PC-9 (cell line): ENCODE measurements around the gene ASIC5. TPM values are rescaled to one million over a fixed set of nuclear protein-coding genes. Genes with fewer than 3 reads are reported as not detected.

ENCODE experiments used
- Bru-seq: library from RNA; stranded (reverse); fragments of 400-500 nt; gene quantifications from one replicate; lab custom pipeline; 2021; lab: Mats Ljungman, UMichigan
- BruChase-seq, 2 experiments: library from RNA; stranded (reverse); fragments of 400-500 nt; gene quantifications; one replicate each; lab custom pipeline; 2021; lab: Mats Ljungman, UMichigan
- BruUV-seq: library from RNA; stranded (reverse); fragments of 400-500 nt; replicated peaks from 2 replicates; lab custom pipeline; 2021; lab: Mats Ljungman, UMichigan
- CTCF ChIA-PET: fragments of 300-600 bp; sonication (Branson Sonifier 250); formaldehyde crosslinking; loops from one replicate; lab custom pipeline; 2022; ENCODE audit warnings: antibody characterized with exemption; lab: Charles Lee
- POLR2A ChIA-PET: fragments of 300-600 bp; sonication (Branson Sonifier 250); formaldehyde crosslinking; loops from one replicate; lab custom pipeline; 2022; ENCODE audit warnings: antibody characterized with exemption; ENCODE audit not compliant: unreplicated experiment; lab: Charles Lee
- DNase-seq, 2 experiments: peaks; one replicate each; pipeline versions ENCODE4 v3.0.0 to v3.0.0-alpha.2; 2015 to 2022; ENCODE audit warnings: mixed read lengths in 1 of 2
- H2AFZ ChIP-seq: fragments of 200-600 bp; sonication (generic); 2 replicates; pipeline ENCODE4 v1.8.1; 2017; ENCODE audit warnings: antibody characterized with exemption
- H3F3A ChIP-seq: fragments of 200-600 bp; sonication (generic); 2 replicates; pipeline ENCODE4 v1.8.1; 2017; ENCODE audit warnings: antibody characterized with exemption, mild to moderate bottlenecking, low read depth; ENCODE audit not compliant: insufficient read depth
- H3K27ac ChIP-seq: fragments of 200-600 bp; sonication (generic); 2 replicates; pipeline ENCODE4 v1.6.1; 2016; ENCODE audit warnings: mixed run types
- H3K27me3 ChIP-seq: fragments of 200-600 bp; sonication (generic); 2 replicates; pipeline ENCODE4 v1.6.1; 2016; ENCODE audit warnings: low read depth, mixed run types; ENCODE audit not compliant: insufficient read depth
- H3K36me3 ChIP-seq: fragments of 200-600 bp; sonication (generic); 2 replicates; pipeline ENCODE4 v1.6.1; 2016; ENCODE audit warnings: low read depth, mixed run types
- H3K4me1 ChIP-seq: fragments of 200-600 bp; sonication (generic); replicated peaks from 2 replicates; pipeline ENCODE4 v1.6.1; 2016; ENCODE audit warnings: mixed run types; ENCODE audit not compliant: insufficient read depth
- H3K4me2 ChIP-seq: fragments of 200-600 bp; sonication (generic); 2 replicates; pipeline ENCODE4 v1.6.1; 2017; ENCODE audit warnings: mixed run types
- H3K4me3 ChIP-seq: fragments of 200-600 bp; sonication (generic); 2 replicates; pipeline ENCODE4 v1.6.1; 2016; ENCODE audit warnings: mixed run types
- H3K79me2 ChIP-seq: fragments of 200-600 bp; sonication (generic); 2 replicates; pipeline ENCODE4 v1.6.1; 2017; ENCODE audit warnings: low read depth, mixed run types
- H3K9me2 ChIP-seq: fragments of 200-600 bp; sonication (generic); 2 replicates; pipeline ENCODE4 v1.8.1; 2017; ENCODE audit warnings: mild to moderate bottlenecking; ENCODE audit not compliant: insufficient read depth
- H3K9me3 ChIP-seq: fragments of 200-600 bp; sonication (generic); 2 replicates; pipeline ENCODE4 v1.8.1; 2016; ENCODE audit warnings: low read depth; ENCODE audit not compliant: insufficient read depth
- H4K20me1 ChIP-seq: fragments of 200-600 bp; sonication (generic); 2 replicates; pipeline ENCODE4 v1.8.1; 2017; ENCODE audit not compliant: insufficient read depth
- EZH2 ChIP-seq: fragments of 200-600 bp; sonication (generic); IDR thresholded peaks from 2 replicates; pipeline ENCODE4 v1.8.0; 2017; ENCODE audit warnings: antibody characterized with exemption, low read depth
- intact Hi-C: fragments of 100-400 bp; cut with micrococcal nuclease; formaldehyde crosslinking; loops from one replicate; pipeline ENCODE4 v1.10.0; 2022; ENCODE audit not compliant: unreplicated experiment
- long read RNA-seq: library from polyadenylated mRNA; stranded (forward); transcript quantifications from one replicate; pipeline ENCODE4 v2.0.0, GENCODE V29; 2022
- total RNA-seq: library from RNA; stranded (reverse); gene quantifications from 2 replicates; pipeline ENCODE4 v1.2.3, GENCODE V29; 2021
- TF ChIP-seq, protein P1 (sequence below): fragments of 200-600 bp; sonication (generic); conservative IDR thresholded peaks from 2 replicates; pipeline ENCODE4 v1.6.1; 2017; ENCODE audit warnings: mixed run types, antibody characterized with exemption, mild to moderate bottlenecking, moderate library complexity

The ASIC5 gene, protein sequence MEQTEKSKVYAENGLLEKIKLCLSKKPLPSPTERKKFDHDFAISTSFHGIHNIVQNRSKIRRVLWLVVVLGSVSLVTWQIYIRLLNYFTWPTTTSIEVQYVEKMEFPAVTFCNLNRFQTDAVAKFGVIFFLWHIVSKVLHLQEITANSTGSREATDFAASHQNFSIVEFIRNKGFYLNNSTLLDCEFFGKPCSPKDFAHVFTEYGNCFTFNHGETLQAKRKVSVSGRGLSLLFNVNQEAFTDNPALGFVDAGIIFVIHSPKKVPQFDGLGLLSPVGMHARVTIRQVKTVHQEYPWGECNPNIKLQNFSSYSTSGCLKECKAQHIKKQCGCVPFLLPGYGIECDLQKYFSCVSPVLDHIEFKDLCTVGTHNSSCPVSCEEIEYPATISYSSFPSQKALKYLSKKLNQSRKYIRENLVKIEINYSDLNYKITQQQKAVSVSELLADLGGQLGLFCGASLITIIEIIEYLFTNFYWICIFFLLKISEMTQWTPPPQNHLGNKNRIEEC
- total RNA-seq: not detected in 2 replicates
- percentile 7 among the genes with signal in this experiment for Bru-seq, nascent RNA
- BruChase-seq, experiment 1, labeled RNA remaining after a 2-hour chase: percentile 4 among the genes with signal in this experiment
- not detected for BruChase-seq, experiment 2, labeled RNA remaining after a 6-hour chase
- long read RNA-seq: 0 reads

- no peak for DNase-seq
- TF ChIP-seq, protein P1, sequence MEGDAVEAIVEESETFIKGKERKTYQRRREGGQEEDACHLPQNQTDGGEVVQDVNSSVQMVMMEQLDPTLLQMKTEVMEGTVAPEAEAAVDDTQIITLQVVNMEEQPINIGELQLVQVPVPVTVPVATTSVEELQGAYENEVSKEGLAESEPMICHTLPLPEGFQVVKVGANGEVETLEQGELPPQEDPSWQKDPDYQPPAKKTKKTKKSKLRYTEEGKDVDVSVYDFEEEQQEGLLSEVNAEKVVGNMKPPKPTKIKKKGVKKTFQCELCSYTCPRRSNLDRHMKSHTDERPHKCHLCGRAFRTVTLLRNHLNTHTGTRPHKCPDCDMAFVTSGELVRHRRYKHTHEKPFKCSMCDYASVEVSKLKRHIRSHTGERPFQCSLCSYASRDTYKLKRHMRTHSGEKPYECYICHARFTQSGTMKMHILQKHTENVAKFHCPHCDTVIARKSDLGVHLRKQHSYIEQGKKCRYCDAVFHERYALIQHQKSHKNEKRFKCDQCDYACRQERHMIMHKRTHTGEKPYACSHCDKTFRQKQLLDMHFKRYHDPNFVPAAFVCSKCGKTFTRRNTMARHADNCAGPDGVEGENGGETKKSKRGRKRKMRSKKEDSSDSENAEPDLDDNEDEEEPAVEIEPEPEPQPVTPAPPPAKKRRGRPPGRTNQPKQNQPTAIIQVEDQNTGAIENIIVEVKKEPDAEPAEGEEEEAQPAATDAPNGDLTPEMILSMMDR: no peak
- TF ChIP-seq EZH2: no peak
- H3K27me3 ChIP-seq: no peaks in the 10 kb centered on the region
- ChIA-PET POLR2A (no interaction called here), CTCF (no interaction called here)
- BruUV-seq: no TSS peak
- no peak within 1 kb of the TSS for H3K4me2 ChIP-seq
- H3K4me3 ChIP-seq: no peak within 1 kb of the TSS
- H3K79me2 ChIP-seq: no peaks in the 10 kb centered on the region
- H2AFZ ChIP-seq: no peak within 1 kb of the TSS
- no peaks in the 10 kb centered on the region for H3K36me3 ChIP-seq
- intact Hi-C loops: no loop called here
- H3K9me2 ChIP-seq: no peaks in the 10 kb centered on the region
- H3K4me1 ChIP-seq: no peaks in the 10 kb centered on the region
- no peaks in the 10 kb centered on the region for H3F3A ChIP-seq
- H4K20me1 ChIP-seq: no peaks in the 10 kb centered on the region
- H3K9me3 ChIP-seq: no peaks in the 10 kb centered on the region
- H3K27ac ChIP-seq: no peak within 1 kb of the TSS
Observed at GRCh38 chr4:155866177-155866576, at the start of gene ASIC5. Gene ASIC5 (minus strand): TSS chr4:155866277. CDS start chr4:155866226, 51 bp downstream.

DNA sequence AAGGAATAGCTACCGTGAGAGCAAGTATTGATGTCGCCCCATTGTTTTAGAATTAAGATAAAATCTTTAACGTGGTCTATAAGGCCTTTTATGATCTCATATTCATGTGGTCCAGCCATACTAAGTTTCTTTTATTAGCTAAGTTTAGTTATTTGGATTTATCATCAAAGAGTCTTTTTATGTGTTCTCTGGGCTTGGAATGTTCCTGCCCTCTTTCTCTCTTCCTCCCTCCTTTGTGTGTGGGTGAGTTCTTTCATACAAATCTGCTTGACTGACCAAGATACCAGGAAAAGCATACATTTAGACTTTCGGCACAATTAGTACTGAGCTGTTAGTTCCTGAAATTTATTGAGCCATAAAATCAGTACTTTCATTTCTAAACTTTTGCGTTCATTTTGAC lies 48.7 kb upstream of the ASIC5 start:
- intact Hi-C loops: no loop called here
- H3K4me3 ChIP-seq: no peak overlapping the region
- H4K20me1 ChIP-seq: no peaks in the 10 kb centered on the region
- no peak for DNase-seq
- no peak for TF ChIP-seq EZH2
- TF ChIP-seq, protein P1: no peak
- H3K4me2 ChIP-seq: no peak overlapping the region
- no peaks in the 10 kb centered on the region for H3K9me2 ChIP-seq
- H3K4me1 ChIP-seq: no peaks in the 10 kb centered on the region
- H3K79me2 ChIP-seq: no peaks in the 10 kb centered on the region
- H2AFZ ChIP-seq: no peak overlapping the region
- H3K27ac ChIP-seq: no peak overlapping the region
- no peaks in the 10 kb centered on the region for H3K9me3 ChIP-seq
- H3K27me3 ChIP-seq: no peaks in the 10 kb centered on the region
- no peaks in the 10 kb centered on the region for H3K36me3 ChIP-seq
- no TSS peak for BruUV-seq
- ChIA-PET POLR2A (no interaction called here), CTCF (no interaction called here)
- H3F3A ChIP-seq: no peaks in the 10 kb centered on the region

- DNase-seq: no peak
- Histone ChIP-seq H3K9me2 (no peaks in the 10 kb centered on the region), H3K9me3 (no peaks in the 10 kb centered on the region), H3K4me3 (no peak overlapping the region), H3K79me2 (no peaks in the 10 kb centered on the region), H3K27me3 (no peaks in the 10 kb centered on the region), H4K20me1 (no peaks in the 10 kb centered on the region), H3K4me2 (no peak overlapping the region), H2AFZ (no peak overlapping the region), H3F3A (no peaks in the 10 kb centered on the region), H3K4me1 (no peaks in the 10 kb centered on the region), H3K36me3 (no peaks in the 10 kb centered on the region), H3K27ac (no peak overlapping the region)
- TF ChIP-seq EZH2: no peak
- TF ChIP-seq, protein P1: no peak
- CTCF ChIA-PET: no interaction called here
- intact Hi-C loops: no loop called here
- no TSS peak for BruUV-seq
- POLR2A ChIA-PET: no interaction called here
Observed at GRCh38 chr4:155911905-155912304, 45.8 kb upstream of the ASIC5 start.
